ENCODE data around the gene SEMA3B.
"Not testable (repeated sequence)": the region's sequence is repeated elsewhere in the genome, so short reads cannot be mapped to it uniquely, and the experiment has no call there.

The SEMA3B gene

DNA sequence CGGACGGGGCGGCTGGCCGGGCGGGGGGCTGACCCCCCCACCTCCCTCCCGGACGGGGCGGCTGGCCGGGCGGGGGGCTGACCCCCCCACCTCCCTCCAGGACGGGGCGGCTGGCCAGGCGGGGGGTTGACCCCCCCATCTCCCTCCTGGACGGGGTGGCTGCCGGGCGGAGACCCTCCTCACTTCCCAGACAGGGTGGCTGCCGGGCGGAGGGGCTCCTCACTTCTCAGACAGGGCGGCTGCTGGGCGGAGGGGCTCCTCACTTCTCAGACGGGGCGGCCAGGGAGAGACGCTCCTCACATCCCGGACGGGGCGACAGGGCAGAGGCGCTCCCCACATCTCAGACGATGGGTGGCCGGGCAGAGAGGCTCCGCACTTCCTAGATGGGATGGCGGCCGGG, 43.1 kb downstream of the SEMA3B start:
- DNase-seq (ENCODE audit: low read depth in 3 of 3) = not testable (repeated sequence)

DNA sequence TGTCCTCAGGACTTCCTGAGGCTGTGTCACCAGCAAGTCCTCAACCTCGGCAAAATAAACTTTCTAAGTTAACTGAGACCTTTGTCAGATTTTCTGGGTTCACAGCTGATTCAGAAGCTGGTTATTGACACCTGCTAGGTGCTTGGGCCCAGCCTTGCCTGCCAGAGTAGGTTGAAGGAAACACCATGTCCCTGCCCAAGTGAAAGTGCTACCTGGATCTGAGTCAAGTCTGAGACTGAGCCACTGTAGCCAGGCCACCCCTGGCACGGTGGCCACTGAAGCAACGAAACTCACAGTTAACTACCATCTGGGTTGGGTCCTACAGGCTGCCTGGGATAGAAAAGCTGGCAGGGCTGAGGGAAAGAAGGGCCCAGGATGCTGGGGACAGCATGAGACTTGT, 45.4 kb downstream of the SEMA3B start:
- no peak for DNase-seq (ENCODE audit: low read depth in 3 of 3)

DNA sequence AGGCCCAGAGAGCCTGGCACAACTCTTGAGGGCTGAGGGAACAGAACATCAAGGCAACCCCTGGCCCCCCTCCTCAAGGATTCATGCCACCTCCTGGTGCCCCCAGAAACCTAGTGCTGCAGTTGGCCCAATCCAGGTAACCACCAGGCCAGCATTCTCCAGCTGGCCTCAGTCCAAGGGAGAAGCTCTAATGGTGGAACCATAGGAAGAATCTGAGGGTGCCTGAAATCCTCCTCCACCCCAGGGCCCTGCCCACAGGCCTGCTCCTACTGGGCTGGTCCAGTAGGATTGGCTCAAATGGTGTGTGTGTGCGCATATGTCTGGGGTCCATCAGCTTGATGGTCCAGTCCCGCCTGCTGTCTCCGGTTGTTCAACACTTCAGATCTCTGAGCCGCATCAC, 45.9 kb downstream of the SEMA3B start:
- DNase-seq (ENCODE audit: low read depth in 3 of 3) = no peak

GRCh38 chr3:50316657-50317242, 47.8 kb downstream of the SEMA3B start:
- DNase-seq (ENCODE audit: low read depth in 3 of 3) = peak in 1 of 3 experiments; percentile 46

- DNase-seq (ENCODE audit: low read depth in 3 of 3) = no peak
These were observed 48.4 kb downstream of the SEMA3B start for GRCh38 chr3:50317300-50317699.

DNA sequence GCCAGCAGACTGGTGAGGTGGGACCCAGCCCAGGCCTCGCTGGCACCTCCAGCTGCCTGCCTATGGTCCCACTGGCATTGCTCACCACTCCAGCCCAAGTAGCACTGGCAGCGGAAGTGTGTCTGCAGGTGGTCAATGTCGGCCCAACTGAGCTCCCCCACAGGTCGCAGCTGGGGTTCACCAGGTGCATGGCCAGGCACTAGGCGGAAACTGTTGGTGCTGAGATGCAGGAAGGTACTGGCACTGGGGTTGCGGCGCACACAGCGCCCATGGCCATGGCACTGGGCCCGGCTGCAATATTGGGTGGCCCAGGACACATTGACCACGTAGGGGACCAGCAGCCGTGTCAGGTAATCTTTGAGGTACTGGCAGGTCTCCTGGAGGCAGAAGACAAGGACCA, 49.2 kb downstream of the SEMA3B start:
- DNase-seq (ENCODE audit: low read depth in 3 of 3) = no peak

GRCh38 chr3:50318615-50319014, 49.7 kb downstream of the SEMA3B start:
- no peak for DNase-seq (ENCODE audit: low read depth in 3 of 3)

DNA sequence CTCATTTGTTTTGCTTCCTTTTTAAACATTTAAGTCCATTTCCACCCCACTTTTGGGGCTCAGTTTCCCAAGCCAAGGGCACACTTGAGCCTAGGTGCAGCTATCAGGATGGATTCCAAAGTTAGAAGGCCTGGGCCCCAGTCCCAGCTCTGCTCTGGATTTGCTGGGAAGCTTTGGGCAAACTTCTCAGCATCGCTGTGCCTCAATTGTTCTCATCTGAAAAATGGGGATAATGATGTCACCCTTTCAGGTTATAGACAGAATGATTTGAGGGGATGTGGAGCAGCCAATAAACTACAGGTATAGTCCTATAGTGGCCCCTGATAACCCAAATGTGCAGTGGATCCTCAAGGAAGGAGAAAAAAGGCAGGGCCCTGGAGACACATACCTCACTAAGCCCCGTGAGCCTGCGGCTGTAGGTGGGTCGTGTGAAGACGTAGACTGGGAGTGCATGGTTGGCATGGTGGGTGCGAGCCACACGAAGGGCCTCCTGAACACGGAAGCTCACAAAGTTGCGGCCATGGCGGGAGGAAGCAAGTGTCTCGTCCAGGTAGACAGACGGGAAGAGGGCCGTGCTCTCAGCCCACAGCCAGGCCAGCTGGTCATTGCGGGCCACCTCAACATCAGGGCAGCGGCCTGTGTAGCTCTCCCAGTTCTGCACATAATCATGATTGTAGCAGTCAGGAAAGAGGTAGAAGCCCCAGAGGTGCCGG, 50.4 kb downstream of the SEMA3B start:
- no peak for DNase-seq (ENCODE audit: low read depth in 3 of 3)

GRCh38 chr3:50319894-50320625, 51.1 kb downstream of the SEMA3B start:
- no peak for DNase-seq (ENCODE audit: low read depth in 3 of 3)

DNA sequence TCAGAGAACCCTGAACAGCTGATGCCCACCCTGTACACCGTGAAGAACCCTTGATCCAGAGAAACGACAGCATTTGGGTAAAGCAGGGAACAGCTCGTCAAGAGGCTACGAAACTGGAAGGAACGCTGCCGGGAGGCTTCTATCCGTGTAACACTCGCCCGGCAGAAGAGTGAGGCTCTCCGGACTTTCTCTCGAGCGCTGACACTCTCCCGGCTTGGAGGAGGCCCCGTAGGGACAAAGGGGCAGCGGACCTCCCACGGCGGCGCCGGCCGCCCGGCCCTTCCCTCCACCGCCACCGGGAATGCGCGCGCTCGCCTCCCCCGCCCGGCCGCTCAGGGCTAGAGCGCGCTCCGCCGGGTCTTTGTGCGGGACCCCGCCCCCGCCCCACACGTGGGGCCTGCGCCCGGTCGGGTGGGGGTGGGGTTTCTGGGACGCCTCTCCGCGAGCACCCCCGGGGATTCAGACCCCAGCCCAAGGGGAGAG, 51.9 kb downstream of the SEMA3B start:
- peak in 2 of 3 experiments; percentile 43 to 66 for DNase-seq (ENCODE audit: low read depth in 3 of 3)

- DNase-seq (ENCODE audit: low read depth in 3 of 3) = peak; percentile 65 to 82 (median 69)
These were observed 52.6 kb downstream of the SEMA3B start for GRCh38 chr3:50321336-50322114.

- no peak for DNase-seq (ENCODE audit: low read depth in 3 of 3)
These were observed 53.1 kb downstream of the SEMA3B start for GRCh38 chr3:50322115-50322385.

DNA sequence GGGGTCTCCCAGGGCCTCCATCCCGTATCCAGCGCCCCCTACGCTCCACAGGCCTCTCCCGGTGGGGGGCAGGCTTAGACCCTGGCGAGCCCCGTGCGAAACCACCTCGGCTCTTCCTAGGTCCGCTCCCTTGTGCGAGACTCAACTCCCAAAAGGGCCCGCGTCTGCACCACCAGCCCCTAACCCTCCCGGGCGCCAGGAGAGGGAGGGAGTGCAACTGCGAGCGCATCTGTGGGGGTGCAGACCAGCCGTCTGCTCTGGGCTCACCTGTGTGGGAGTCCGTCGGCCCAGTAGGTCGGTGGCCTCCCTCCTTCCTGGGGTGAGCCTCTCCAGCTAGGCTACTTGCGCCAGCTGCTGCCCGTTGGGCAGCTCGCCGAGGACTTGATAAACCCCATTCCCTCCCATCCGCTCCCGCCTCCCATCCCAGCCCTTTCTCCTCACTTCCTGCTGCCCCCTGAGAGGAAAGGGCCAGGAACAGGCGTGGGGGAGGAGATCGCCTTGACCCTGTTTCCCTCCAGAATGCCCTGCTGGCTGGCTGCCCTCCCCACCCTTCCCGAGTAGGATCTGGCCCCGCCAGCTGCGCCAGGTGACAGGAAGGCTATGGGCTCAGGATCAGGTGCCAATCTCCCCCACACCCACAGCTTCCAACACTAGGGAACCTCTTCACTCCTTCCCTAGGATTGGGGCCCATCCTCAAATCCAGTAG, 53.6 kb downstream of the SEMA3B start, which contains the start of gene HYAL2:
HYAL2 (minus strand) TSS at position 360 of the 706 bp plus-strand sequence. CDS start 2,256 bp downstream, outside the sequence.
- DNase-seq (ENCODE audit: low read depth in 3 of 3) = no peak

GRCh38 chr3:50323092-50323600, 54.2 kb downstream of the SEMA3B start:
- no peak for DNase-seq (ENCODE audit: low read depth in 3 of 3)

GRCh38 chr3:50323614-50324199, 54.8 kb downstream of the SEMA3B start:
- no peak for DNase-seq (ENCODE audit: low read depth in 3 of 3)

- DNase-seq (ENCODE audit: low read depth in 3 of 3) = peak in 1 of 3 experiments; percentile 57
These were observed 55.6 kb downstream of the SEMA3B start for GRCh38 chr3:50324351-50325112.

GRCh38 chr3:50325113-50325480, 56.1 kb downstream of the SEMA3B start:
- no peak for DNase-seq (ENCODE audit: low read depth in 3 of 3)

DNA sequence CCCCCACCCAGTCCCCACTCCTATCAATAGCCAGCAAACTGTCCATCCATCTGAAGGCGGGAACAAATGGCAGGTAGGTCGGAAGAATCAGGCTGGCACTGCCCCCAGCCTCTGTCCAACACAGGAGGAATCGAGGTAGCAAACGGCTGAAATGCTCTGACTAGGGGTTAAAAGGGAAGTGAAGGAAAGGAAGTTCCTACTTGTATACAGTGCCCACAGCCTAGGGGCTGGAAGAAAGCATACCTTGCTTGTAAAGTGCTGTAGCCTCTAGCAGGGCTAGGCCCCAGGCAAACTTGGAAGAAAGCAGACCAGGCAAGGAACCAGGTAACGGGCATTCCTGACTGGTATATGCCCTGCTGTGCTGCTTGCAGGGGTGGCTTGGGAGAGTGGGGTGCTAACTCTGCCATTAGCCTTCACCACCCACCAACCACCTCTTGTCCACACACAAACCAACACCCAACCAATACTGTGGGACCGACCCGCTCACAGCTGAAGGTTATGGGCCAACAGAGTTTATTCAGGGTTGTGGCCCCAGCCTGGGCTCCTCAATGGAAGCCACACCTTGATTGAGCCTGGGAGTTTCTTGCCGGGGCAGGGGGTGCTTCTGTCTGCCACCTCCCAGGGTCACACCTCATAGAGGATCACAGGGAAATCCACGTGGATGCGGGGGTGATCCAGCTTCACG, 56.7 kb downstream of the SEMA3B start:
- no peak for DNase-seq (ENCODE audit: low read depth in 3 of 3)

GRCh38 chr3:50326182-50326541, 57.2 kb downstream of the SEMA3B start:
- no peak for DNase-seq (ENCODE audit: low read depth in 3 of 3)

GRCh38 chr3:50327129-50327528, 58.2 kb downstream of the SEMA3B start:
- DNase-seq (ENCODE audit: low read depth in 3 of 3) = no peak

All from stimulated activated CD4-positive, alpha-beta T cell treated with anti-CD3 and anti-CD28 coated beads, TNF-alpha, amount 100 ng/mL, for 24 hours (primary cell).